Gastroesophageal sphincter (tissue), 3 donors: Measurements from ENCODE around the gene MTERF2.

Experiments
- CTCF ChIP-seq, 4 experiments: fragments of 200-600 bp in 2 of 4; fragments of 450-650 bp in 2 of 4; sonication (generic) in 1 of 4; IDR thresholded peaks; one replicate each; pipeline ENCODE4 v1.5.1; 2017 to 2019; ENCODE audit warnings: antibody characterized with exemption in 4 of 4, mild to moderate bottlenecking in 2 of 4, moderate library complexity in 2 of 4
- EP300 ChIP-seq: sonication (generic); formaldehyde crosslinking; IDR thresholded peaks from one replicate; pipeline ENCODE4 v1.6.1; 2017; ENCODE audit warnings: antibody characterized with exemption, mild to moderate bottlenecking
- POLR2A ChIP-seq, 2 donors: fragments of 450-650 bp; IDR thresholded peaks; one replicate each; pipeline ENCODE4 v1.6.1; 2017; ENCODE audit warnings: antibody characterized with exemption in 2 of 2, mild to moderate bottlenecking in 2 of 2, moderate library complexity in 1 of 2

GRCh38 chr12:106974511-106974910 is 12.4 kb downstream of the MTERF2 start:
- no peak for TF ChIP-seq EP300
- TF ChIP-seq CTCF (IDR thresholded peaks at IDR 0.05) = no peak
- no peak for TF ChIP-seq POLR2A (IDR thresholded peaks at IDR 0.05)
